ENCODE data around the gene PTPRK.
A peak's percentile ranks its signal among the peaks of the same experiment; 100 is the strongest.

Gene PTPRK

GRCh38 chr6:128520436-128521281 is at the start of gene PTPRK:
Gene PTPRK, minus strand, starts transcription at chr6:128520599. Its CDS starts 241 bp downstream, at chr6:128520358.
- DNase-seq (ENCODE audit: low read depth in 2 of 2), result peak; percentile 86

- no peak for DNase-seq (ENCODE audit: low read depth in 2 of 2)
These were observed 46.6 kb upstream of the PTPRK start for GRCh38 chr6:128567029-128567428.

GRCh38 chr6:128560966-128561365 is 40.6 kb upstream of the PTPRK start:
- DNase-seq (ENCODE audit: low read depth in 2 of 2), result no peak

GRCh38 chr6:128558924-128559323 is 38.5 kb upstream of the PTPRK start:
- no peak for DNase-seq (ENCODE audit: low read depth in 2 of 2)

- DNase-seq (ENCODE audit: low read depth in 2 of 2), result no peak
These were observed 37.6 kb upstream of the PTPRK start for GRCh38 chr6:128558021-128558420.

DNA sequence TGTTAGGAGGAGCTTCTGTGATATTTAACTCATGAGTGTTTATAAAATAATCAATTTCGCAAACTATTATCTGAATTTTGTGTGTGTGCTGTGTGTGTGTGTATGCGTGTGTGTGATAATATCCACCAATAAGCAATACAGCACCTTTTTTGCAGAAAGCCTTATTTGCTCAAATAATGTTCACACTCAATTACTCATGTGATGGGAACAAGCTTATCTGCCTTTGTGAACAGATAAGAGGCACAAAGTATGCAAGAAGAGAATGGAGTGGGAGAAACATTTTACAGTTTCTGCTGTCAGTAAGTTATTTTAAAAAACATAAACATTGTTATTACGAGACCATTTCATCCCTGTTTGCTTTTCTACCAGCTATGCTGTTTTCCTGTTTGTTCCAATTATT is 36.7 kb upstream of the PTPRK start:
- DNase-seq (ENCODE audit: low read depth in 2 of 2), result no peak

GRCh38 chr6:128554302-128554701 is 33.9 kb upstream of the PTPRK start:
- no peak for DNase-seq (ENCODE audit: low read depth in 2 of 2)

GRCh38 chr6:128541261-128541660 is 20.9 kb upstream of the PTPRK start:
- no peak for DNase-seq (ENCODE audit: low read depth in 2 of 2)

DNA sequence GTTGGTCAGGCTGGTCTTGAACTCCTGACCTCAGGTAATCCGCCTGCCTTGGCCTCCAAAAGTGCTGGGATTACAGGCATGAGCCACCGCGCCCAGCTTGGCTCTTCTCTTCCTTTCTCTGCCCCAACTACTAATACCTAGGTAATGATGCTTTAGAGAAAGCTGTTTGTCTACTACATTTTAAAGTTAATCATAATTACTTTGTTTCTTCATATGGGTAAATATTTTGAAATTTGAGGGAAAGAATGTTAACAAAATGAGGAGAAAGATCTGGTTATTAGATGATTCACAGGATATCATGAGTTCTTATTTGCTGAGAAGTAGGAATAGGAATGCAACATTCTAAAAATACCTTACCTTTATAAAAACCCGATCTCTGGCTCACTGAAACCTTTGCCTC is 18.4 kb upstream of the PTPRK start:
- no peak for DNase-seq (ENCODE audit: low read depth in 2 of 2)

- no peak for DNase-seq (ENCODE audit: low read depth in 2 of 2)
These were observed 12.4 kb upstream of the PTPRK start for GRCh38 chr6:128532827-128533226.

DNA sequence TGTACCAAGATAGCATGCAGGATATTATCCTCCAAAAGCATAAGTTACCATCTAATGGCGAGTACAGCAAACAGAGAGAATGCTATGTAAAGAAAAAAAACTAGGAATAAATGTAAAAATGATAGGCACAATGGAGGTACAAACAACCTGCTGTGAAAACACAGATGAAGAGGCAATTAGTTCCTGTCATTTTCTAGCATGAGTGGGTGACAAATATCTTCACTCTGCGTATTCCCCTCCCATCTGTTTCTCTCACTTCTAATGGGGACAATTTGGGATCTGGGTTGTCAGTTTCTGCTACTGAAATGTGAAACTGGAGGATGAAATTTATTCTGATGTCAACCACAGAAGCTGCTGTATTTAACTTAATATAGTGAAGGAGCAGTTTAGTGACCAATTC is 11.7 kb upstream of the PTPRK start:
- no peak for DNase-seq (ENCODE audit: low read depth in 2 of 2)

DNA sequence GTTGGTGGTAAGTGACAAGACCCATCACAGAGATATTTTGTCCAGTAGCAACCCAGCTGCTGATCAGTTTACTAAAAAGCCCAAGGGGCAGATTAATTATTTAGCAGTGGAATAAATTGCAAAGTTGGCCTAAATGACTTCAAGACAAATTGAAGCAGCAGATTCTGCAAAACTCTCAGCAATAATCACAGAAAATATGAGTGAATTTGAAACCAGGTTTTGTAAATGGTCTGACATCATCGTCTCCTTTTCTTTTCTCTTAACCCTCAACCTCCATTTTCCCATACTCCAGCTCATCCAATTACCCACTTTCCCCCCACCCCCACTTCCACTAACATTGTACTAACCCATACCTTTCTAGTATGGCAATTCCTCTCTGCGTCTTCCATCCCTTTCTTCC is 11.3 kb upstream of the PTPRK start:
- no peak for DNase-seq (ENCODE audit: low read depth in 2 of 2)

DNA sequence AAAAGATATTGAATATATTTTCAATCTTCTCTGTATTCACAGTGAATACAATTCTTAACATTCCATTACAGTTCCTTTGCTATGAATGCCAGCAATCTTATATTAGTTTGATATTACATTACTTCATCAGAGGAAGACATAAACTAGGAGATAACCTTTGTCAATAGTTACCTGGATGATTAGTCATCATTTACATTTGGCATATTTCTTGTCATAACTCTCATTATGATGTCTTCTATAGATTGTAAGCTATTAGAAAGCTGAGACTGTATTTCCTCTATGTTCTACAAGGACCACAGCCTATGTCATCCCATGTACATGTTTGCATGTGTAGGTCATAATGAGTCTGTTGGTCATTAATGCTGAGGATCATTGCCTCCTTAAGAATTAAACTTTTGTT is 7.8 kb upstream of the PTPRK start:
- no peak for DNase-seq (ENCODE audit: low read depth in 2 of 2)

GRCh38 chr6:128527375-128527774 is 7.0 kb upstream of the PTPRK start:
- no peak for DNase-seq (ENCODE audit: low read depth in 2 of 2)

DNA sequence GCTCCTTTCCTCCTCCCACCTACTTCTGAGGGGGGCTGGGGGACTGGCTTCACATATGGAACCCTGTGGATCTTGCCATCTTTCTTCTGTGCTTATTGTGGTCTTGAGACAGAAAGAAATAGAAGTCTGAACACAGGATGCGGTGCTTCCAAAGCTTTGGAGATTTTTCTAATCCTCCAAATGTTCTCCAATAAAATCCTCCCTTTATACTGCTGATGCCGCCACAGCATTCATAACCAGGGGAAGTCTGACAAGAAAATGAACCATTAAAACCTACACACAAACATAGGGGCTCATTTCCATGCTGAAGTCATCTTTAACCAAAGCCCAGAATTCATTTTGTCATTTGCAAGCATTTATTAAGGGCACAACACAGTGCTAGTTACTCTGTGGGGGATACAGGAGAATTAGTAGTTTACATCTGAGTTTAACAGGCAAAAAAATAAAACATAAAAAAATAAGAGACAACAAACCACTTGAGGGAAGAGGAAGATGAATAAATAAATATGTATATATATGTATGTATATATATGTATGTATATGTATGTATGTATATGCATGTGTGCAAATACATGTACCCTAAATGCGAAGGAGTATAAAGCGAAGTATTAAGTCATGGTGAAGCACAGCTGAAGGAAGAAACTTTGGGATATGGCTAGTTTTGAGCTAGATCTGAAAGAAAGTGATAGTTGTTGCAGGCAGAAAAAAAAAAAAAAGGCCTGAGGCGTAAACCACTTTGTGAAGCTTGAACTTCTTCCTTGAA is 5.9 kb upstream of the PTPRK start:
- DNase-seq (ENCODE audit: low read depth in 2 of 2), result no peak

DNA sequence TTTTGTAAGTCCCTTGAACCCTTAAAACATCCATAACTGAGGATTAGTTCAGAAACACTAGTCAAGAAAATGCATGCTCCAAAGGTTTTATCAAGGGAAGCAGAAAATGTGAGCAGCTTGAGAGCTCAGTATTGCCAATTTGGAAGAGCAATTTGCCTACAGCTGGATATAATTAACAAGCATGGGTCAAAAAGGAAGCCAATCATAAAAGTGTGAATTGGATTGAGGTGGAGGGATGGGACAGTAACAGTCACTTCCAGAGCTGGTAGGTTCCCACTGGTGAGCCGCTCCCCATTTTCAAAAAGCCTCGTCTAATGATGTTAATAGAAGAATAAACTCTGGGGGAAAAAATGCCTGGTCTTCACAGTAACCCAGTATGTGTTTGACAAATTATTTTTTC is 5.0 kb upstream of the PTPRK start:
- no peak for DNase-seq (ENCODE audit: low read depth in 2 of 2)

DNA sequence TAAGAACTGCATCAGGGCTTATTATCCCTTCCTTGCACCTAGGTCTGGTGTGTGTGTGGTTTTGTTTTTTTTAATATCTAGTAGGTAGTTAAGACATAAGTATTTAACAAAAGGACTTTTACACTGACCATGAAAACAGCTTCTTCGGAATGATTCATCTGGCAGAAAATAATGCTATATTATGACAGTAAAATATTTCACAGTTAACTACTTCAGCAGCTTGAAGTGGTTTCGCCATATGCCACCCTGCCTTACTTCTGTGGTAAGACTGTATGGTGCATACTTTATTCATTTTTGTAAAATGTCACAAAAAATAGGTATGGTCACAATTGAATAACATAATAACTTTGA is 858 bp upstream of the PTPRK start:
- DNase-seq (ENCODE audit: low read depth in 2 of 2), result no peak

DNA sequence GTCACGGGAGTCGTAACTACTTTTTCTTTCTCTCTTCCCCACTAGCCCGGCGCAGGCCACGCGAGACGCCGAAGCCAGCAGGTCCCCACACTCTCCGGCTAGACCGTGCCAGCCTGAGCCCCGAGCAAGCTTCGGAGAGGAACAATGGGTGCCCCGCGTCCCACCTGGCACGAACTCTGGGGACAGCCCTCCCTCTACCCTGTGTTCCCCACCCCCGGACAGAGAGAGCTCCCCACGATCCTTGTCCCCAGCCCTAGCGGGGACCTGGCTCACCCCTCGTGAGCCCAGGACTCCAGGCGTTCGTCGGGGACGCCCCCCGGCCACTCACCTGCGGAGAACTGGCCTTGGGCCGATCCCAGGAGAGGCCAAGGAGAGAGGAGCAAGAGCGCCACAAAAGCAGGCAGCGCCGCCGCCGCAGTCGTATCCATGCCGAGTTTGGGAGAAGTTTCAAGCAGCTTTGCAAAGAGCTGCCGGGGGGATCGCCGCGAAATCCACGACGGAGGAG is 416 bp downstream of the PTPRK start:
- peak in 1 of 2 donors; percentile 10 for DNase-seq (ENCODE audit: low read depth in 2 of 2)

DNA sequence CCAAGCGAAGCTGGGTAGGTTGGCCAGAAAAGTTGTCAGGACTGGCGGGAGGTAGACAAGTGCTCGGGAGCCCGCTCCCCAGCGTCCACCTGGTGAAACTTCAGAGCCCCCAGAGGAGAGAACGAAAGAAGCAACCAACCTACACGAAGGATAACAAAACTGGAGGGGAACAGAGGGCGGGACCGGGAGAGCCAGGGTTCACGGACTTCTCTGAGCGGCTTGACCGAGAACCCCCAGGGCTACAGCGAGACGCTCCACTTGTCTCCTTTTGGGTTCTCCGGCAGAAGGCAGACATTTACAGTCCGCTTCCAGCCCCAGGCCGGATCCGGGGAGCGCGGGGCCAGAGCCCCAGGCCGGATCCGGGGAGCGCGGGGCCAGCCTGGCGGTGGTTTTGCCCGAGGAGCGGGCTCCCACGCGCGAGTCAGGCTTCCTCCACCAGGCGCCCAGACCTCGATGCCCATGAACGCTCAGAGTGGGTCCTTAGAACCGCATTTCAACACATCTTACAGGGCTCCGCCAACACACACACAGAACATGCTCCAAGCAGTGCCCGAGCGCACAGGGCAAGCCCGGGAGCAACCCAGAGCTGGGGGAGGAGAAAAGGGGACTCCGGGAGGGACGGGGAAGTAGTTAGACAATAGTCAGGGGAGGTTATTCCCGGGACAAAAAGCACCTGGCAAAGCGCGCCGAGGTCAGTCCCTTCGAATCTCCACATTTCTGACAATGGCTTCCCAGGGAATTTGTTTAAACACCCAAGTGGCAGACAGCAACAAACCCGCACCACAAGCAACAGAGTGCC is 1.1 kb downstream of the PTPRK start:
- DNase-seq (ENCODE audit: low read depth in 2 of 2), result peak in 1 of 2 donors; percentile 9

GRCh38 chr6:128518434-128519131 is 1.8 kb downstream of the PTPRK start:
- no peak for DNase-seq (ENCODE audit: low read depth in 2 of 2)

DNA sequence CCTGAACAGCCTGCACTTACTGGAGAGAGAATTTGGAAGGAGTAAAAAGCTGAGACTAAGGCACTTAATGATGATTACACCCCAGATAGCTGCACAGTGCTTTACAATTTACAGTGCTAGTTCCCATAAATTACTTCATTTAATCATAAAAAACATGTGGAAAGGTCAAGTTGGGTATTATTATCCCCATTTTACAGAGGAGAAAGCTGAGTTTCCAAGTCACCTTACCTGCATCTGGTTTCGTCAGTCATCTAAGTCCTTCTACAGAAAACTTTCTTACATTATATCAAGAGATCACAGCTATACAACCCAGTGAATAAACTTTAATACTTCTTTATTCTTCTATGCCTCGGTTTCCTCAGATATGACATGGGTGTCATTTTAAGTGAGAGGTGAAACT is 3.3 kb downstream of the PTPRK start:
- DNase-seq (ENCODE audit: low read depth in 2 of 2), result no peak

DNA sequence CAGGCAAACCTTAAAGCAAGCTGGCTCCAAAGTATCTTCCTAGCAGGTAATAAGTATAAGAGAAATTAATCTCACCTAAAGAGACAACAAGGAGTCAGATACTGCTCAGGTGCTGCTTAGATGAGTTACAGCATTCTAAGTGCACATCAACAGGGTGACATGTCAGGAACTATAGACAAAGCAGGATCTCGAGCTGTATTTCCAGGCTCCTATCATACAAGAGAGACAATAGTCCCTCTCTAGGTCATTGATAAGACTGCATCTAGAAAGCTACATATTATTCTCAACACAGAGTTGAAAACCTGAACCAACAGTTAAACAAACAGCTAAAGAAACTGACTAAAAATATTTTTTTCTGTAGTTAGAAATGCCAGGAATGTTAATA is 3.9 kb downstream of the PTPRK start:
- no peak for DNase-seq (ENCODE audit: low read depth in 2 of 2)
